ENCODE measurements around the gene VWA3A. TPM values are rescaled to one million over a fixed set of nuclear protein-coding genes. Genes with fewer than 3 reads are reported as not detected.

Gene VWA3A, protein sequence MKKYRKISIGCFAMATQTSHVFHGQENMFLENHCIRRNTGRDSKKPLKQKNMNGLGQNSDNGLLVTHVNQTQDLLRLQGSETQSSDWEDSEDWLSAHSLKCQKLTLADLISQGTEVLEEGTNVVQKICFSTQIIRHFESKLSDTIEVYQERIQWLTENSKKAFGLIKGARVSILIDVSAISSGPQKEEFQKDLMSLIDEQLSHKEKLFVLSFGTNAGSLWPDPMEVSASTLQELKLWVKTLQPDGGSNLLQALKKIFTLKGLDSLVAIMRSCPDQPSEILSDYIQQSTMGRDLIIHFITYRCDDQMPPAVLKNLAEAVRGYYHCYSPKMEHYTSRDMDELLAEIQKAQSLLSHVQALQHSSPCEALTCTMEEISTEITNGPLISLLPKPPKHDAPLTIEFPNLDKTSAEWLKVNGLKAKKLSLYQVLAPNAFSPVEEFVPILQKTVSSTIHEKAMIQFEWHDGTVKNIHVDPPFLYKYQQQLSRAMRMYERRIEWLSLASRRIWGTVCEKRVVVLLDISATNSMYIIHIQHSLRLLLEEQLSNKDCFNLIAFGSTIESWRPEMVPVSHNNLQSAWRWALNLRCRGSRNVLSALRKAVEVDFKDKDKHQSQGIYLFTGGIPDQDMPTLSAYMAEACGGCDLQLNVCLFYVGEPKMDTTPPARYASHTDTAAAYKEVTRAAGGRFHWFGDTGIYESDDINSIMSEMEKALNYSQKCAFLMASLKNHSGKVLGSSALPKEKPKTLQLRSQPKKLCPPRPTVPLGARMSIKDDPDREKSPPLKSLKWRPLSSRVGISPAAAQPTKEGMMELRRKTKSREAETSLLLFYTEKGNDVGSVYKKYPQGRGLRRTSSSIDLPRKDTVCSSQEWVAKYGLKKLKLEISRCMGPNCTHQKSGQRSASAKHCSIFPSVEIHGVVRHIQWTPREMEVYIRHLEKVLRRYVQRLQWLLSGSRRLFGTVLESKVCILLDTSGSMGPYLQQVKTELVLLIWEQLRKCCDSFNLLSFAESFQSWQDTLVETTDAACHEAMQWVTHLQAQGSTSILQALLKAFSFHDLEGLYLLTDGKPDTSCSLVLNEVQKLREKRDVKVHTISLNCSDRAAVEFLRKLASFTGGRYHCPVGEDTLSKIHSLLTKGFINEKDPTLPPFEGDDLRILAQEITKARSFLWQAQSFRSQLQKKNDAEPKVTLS
- total RNA-seq (ENCODE audit: low replicate concordance): not detected in 2 replicates

DNA sequence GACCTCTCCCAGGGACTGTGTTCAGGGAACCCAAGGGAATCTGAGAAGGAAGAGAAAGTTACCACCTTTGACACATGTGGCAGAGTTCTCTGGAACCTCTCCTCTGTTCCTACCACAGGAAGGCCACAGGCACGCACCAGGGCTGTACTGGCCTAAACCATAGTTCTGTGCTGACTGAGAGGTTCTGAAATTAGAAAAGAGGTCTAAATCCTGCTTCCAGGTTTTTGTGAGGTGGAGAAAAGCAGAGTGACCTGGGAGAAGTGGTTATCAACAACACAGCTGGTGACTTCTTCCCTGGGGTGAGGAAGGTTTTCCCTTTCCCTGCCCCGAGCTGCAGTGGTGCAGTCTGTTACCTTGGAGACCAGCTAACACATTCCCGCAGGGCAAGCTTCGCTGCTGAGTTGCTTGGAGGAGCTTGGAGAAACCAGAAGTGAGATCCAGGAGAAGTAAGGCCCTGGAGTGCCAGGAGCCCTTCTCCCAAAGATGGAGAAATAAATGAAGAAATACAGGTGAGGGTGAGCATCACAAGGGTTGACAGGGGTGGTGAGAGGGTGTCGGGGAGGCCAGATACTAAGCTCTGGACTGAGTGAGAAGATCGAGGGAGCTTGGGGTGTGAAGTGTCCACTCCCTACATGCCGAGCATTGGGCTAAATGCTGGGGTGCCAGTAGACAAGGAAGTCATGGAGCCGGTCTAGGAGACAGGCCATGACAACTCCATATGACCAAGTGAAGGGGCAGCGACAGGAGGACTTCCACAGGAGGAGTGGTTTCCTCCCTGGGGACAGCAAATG lies at the start of gene VWA3A:
VWA3A (plus strand) TSS at position 399 of the 791 bp plus-strand sequence; CDS start at position 496, 97 bp downstream.

DNA sequence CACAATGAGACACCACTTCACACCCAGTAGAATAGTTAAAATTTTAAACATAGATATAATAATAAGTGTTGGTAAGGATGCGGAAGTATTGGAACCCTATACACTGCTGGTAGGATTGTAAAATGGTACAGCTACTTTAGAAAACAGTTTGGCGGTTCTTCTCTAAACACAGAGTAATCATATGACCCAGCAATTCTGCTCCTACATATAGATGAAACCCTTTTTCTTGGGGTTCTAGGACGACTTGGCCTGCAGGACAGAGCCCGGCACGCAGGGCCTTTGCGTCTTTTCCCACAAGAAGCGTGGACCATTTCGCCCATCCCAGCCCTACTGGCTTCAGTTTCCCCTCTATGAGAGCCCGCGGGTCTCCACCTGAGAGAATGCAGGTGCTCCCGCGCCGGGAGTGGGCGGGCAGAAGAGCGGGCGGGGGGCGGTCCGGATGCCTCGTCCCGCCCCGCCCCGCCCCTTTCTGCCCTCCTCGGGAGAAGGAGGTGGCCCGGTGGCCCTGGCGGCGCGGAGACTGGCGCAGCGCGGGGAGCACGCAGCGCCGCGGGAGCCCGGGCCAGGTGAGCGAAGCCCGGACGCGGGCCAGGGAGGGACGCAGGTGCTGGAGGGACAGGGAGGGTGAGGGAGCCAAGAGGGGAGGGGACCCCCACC lies 69.8 kb downstream of the VWA3A start, which contains the start of gene SDR42E2:
SDR42E2 (plus strand) TSS at position 508 of the 657 bp plus-strand sequence. CDS start 3,077 bp downstream, outside the sequence.

DNA sequence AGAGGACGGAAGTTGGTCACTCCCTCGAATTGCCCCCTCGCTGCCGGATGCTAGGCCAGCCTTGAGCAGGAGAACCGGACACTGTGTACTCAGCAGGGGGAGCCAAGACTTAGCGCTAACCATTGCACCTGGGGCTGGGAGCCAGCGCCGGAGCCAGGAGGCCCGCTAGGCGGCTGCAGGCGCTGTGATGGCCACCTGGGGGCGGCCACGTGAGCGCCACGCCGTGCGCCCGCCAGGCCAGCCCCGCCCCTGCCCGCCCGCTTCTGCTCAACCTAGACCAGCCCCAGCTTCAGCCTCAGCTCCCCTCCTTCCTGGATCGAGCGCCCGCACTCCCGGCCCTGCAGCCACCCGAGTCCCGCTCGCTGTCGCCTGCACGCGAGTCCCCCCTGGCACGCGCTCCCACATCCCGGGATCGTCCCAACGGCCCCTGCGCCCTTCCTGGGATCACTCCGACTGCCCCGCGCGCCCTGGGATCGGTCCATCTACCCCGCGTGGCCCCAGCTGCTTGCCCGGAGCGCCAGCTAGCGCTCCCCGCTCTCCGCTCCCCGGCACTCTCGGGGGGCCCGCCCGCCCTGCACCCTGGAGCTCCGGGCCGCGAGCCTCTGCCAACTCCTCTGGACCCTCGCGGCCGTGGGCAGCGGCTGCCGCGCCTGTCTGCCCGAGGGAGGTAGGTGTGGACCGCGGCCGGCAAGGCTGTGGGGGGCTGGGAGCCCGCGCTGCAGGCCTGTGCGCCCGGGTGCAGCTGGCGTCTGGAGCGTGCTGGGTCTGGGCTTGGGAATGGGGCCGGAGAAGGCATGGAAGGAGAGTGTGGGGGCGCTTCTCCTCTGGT lies 113.9 kb downstream of the VWA3A start, which contains the start of gene EEF2K:
EEF2K (plus strand) TSS at position 266 of the 829 bp plus-strand sequence. CDS start 19,452 bp downstream, outside the sequence.

Other genes starting within 250 kb of the VWA3A start
- gene NPIPB4, start 234.8 kb upstream of the VWA3A start, total RNA-seq (ENCODE audit: low replicate concordance): 14.8 and 20.8 TPM in 2 replicates
- 203 and 210 TPM in 2 replicates for gene UQCRC2, start 139.2 kb upstream of the VWA3A start, total RNA-seq (ENCODE audit: low replicate concordance)
- not detected in 2 replicates for gene PDZD9, start 91.4 kb upstream of the VWA3A start, total RNA-seq (ENCODE audit: low replicate concordance)
- 7.5 and 8.0 TPM in 2 replicates for gene MOSMO, start 84.4 kb upstream of the VWA3A start, total RNA-seq (ENCODE audit: low replicate concordance)
- gene SDR42E2, start 70.0 kb downstream of the VWA3A start, total RNA-seq (ENCODE audit: low replicate concordance): 0.08 TPM in 1 of 2 replicates, not detected in the other
- gene EEF2K, start 113.7 kb downstream of the VWA3A start, total RNA-seq (ENCODE audit: low replicate concordance): 19.7 and 29.4 TPM in 2 replicates
- gene POLR3E, start 204.9 kb downstream of the VWA3A start, total RNA-seq (ENCODE audit: low replicate concordance): 53.4 and 86.8 TPM in 2 replicates